Neural cell (in vitro differentiated cells): ENCODE measurements around the gene RSRC1. TPM values are rescaled to one million over a fixed set of nuclear protein-coding genes. Genes with fewer than 3 reads are reported as not detected.

Experiments used
- H2AFZ ChIP-seq: fragments of 200-600, 300-800 bp; sonication (generic), shearing (Covaris generic); 2 replicates; pipeline ENCODE4 v1.6.0; 2014; ENCODE audit warnings: low read depth, mild to moderate bottlenecking, antibody characterized with exemption, low read length, moderate library complexity
- H3F3A ChIP-seq: fragments of 200-600 bp; shearing (Covaris generic); 2 replicates; pipeline ENCODE4 v1.6.1; 2016; ENCODE audit warnings: mild to moderate bottlenecking, moderate library complexity, mixed read lengths, antibody characterized with exemption, low read length; ENCODE audit not compliant: insufficient read depth, poor library complexity, severe bottlenecking
- H3K27ac ChIP-seq: fragments of 200-600, 300-800 bp; sonication (generic), shearing (Covaris generic); 2 replicates; pipeline ENCODE4 v1.5.1; 2014; ENCODE audit warnings: mild to moderate bottlenecking, low read length, moderate library complexity
- H3K27me3 ChIP-seq: fragments of 300-800, 200-600 bp; sonication (generic), shearing (Covaris generic); 2 replicates; pipeline ENCODE4 v1.6.0; 2014; ENCODE audit warnings: mild to moderate bottlenecking, low read depth, low read length, moderate library complexity; ENCODE audit not compliant: insufficient read depth
- H3K36me3 ChIP-seq: fragments of 300-800, 200-600 bp; sonication (generic), shearing (Covaris generic); 2 replicates; pipeline ENCODE4 v1.5.1; 2014; ENCODE audit warnings: mild to moderate bottlenecking, antibody characterized with exemption, low read length, moderate library complexity; ENCODE audit not compliant: insufficient read depth
- H3K4me2 ChIP-seq: fragments of 300-800, 200-600 bp; sonication (generic), shearing (Covaris generic); 2 replicates; pipeline ENCODE4 v1.6.0; 2014; ENCODE audit warnings: mild to moderate bottlenecking, low read length
- H3K4me3 ChIP-seq: fragments of 300-800, 200-600 bp; sonication (generic), shearing (Covaris generic); 2 replicates; pipeline ENCODE4 v1.5.1; 2014; ENCODE audit warnings: mild to moderate bottlenecking, low read length, moderate library complexity
- H3K79me2 ChIP-seq: fragments of 200-600 bp; shearing (Covaris generic); replicated peaks from 2 replicates; pipeline ENCODE4 v1.6.0; 2014; ENCODE audit warnings: mild to moderate bottlenecking, low read length, moderate library complexity; ENCODE audit not compliant: insufficient read depth
- H3K9ac ChIP-seq: fragments of 300-800, 200-600 bp; sonication (generic), shearing (Covaris generic); 2 replicates; pipeline ENCODE4 v1.6.1; 2016; ENCODE audit warnings: mild to moderate bottlenecking, low read length, mixed read lengths
- H3K9me2 ChIP-seq: fragments of 200-600 bp; shearing (Covaris generic); 2 replicates; pipeline ENCODE4 v1.6.1; 2016; ENCODE audit warnings: mild to moderate bottlenecking, low read length, mixed read lengths; ENCODE audit not compliant: insufficient read depth
- H3K9me3 ChIP-seq: fragments of 200-600, 300-800 bp; sonication (generic), shearing (Covaris generic); 2 replicates; pipeline ENCODE4 v1.6.1; 2016; ENCODE audit warnings: mild to moderate bottlenecking, mixed run types, low read length, moderate library complexity, mixed read lengths
- H4K20me1 ChIP-seq: fragments of 200-600 bp; shearing (Covaris generic); 2 replicates; pipeline ENCODE4 v1.6.1; 2016; ENCODE audit warnings: mild to moderate bottlenecking, mixed run types; ENCODE audit not compliant: insufficient read depth
- CTCF ChIP-seq: fragments of 450-650 bp; IDR thresholded peaks from 2 replicates; pipeline ENCODE4 v1.5.1; 2014; ENCODE audit warnings: antibody characterized with exemption, mild to moderate bottlenecking, moderate library complexity; ENCODE audit not compliant: poor library complexity, severe bottlenecking
- EP300 ChIP-seq: fragments of 450-650 bp; conservative IDR thresholded peaks from 2 replicates; pipeline ENCODE4 v1.6.1; 2014; ENCODE audit warnings: antibody characterized with exemption, mild to moderate bottlenecking, moderate library complexity; ENCODE audit not compliant: poor library complexity, severe bottlenecking
- EZH2 ChIP-seq: fragments of 200-600, 300-800 bp; shearing (Covaris generic), sonication (generic); IDR thresholded peaks from 2 replicates; pipeline ENCODE4 v1.6.1; 2014; ENCODE audit warnings: antibody characterized with exemption, low read length, borderline replicate concordance, mild to moderate bottlenecking; ENCODE audit not compliant: insufficient read depth, poor library complexity, severe bottlenecking
- MXI1 ChIP-seq: fragments of 450-650 bp; conservative IDR thresholded peaks from 2 replicates; pipeline ENCODE4 v1.6.1; 2014; ENCODE audit warnings: antibody characterized with exemption, mild to moderate bottlenecking; ENCODE audit not compliant: poor library complexity, severe bottlenecking
- POLR2AphosphoS5 ChIP-seq: IDR thresholded peaks from 2 replicates; pipeline ENCODE4 v1.6.1; 2012
- RAD21 ChIP-seq: fragments of 450-650 bp; conservative IDR thresholded peaks from 2 replicates; pipeline ENCODE4 v1.6.1; 2014; ENCODE audit warnings: antibody characterized with exemption, mild to moderate bottlenecking, moderate library complexity
- REST ChIP-seq: IDR thresholded peaks from 2 replicates; pipeline ENCODE4 v1.6.1; 2012; ENCODE audit warnings: borderline replicate concordance
- SMC3 ChIP-seq: fragments of 450-650 bp; conservative IDR thresholded peaks from 2 replicates; pipeline ENCODE4 v1.6.1; 2014; ENCODE audit warnings: antibody characterized with exemption, mild to moderate bottlenecking, moderate library complexity; ENCODE audit not compliant: poor library complexity
- TAF1 ChIP-seq: IDR thresholded peaks from 2 replicates; pipeline ENCODE4 v1.6.1; 2012; ENCODE audit warnings: low read depth
- polyA plus RNA-seq: library from polyadenylated mRNA; depleted of rRNA; stranded (reverse); fragments of >200 nt; gene quantifications from 2 replicates; pipeline ENCODE4 v1.2.3, GENCODE V29; 2014

The RSRC1 gene
- polyA plus RNA-seq, 1 donor from 2014 or later = 28.1 TPM

GRCh38 chr3:158260392-158260791 is 150.5 kb downstream of the RSRC1 start:
- H2AFZ ChIP-seq = no peak overlapping the region
- no peak overlapping the region for H3K27ac ChIP-seq
- no peak overlapping the region for H3K4me2 ChIP-seq
- H4K20me1 ChIP-seq = no peaks in the 10 kb centered on the region
- TF ChIP-seq REST (no peak), CTCF (no peak), RAD21 (no peak), SMC3 (no peak), EP300 (no peak), POLR2AphosphoS5 (no peak), TAF1 (no peak), MXI1 (no peak), EZH2 (no peak)
- no peaks in the 10 kb centered on the region for H3K9me2 ChIP-seq
- H3K4me3 ChIP-seq = no peak overlapping the region
- no peaks in the 10 kb centered on the region for H3K36me3 ChIP-seq
- no peaks in the 10 kb centered on the region for H3K79me2 ChIP-seq
- no peaks in the 10 kb centered on the region for H3K27me3 ChIP-seq
- H3K9ac ChIP-seq = no peak overlapping the region
- H3K9me3 ChIP-seq = no peaks in the 10 kb centered on the region
- no peaks in the 10 kb centered on the region for H3F3A ChIP-seq

- Histone ChIP-seq H3K4me3 (no peak overlapping the region), H3K79me2 (no peaks in the 10 kb centered on the region), H3K27me3 (no peaks in the 10 kb centered on the region), H3K9ac (no peak overlapping the region), H3K4me2 (no peak overlapping the region), H2AFZ (no peak overlapping the region), H3K9me2 (no peaks in the 10 kb centered on the region), H3K36me3 (no peaks in the 10 kb centered on the region), H4K20me1 (no peaks in the 10 kb centered on the region), H3F3A (no peaks in the 10 kb centered on the region), H3K27ac (no peak overlapping the region), H3K9me3 (no peaks in the 10 kb centered on the region)
- no peak for TF ChIP-seq MXI1
- no peak for TF ChIP-seq TAF1
These were observed 151.6 kb downstream of the RSRC1 start for GRCh38 chr3:158261371-158261991.
